CD1c-positive myeloid dendritic cell (primary cell): ENCODE measurements around the gene PIP4K2C.
"Not testable (repeated sequence)": the region's sequence is repeated elsewhere in the genome, so short reads cannot be mapped to it uniquely, and the experiment has no call there.

Experiments used
- DNase-seq: peaks from one replicate; pipeline ENCODE4 v3.0.0-alpha.2; 2016; ENCODE audit errors: extremely low spot score

PIP4K2C gene

DNA sequence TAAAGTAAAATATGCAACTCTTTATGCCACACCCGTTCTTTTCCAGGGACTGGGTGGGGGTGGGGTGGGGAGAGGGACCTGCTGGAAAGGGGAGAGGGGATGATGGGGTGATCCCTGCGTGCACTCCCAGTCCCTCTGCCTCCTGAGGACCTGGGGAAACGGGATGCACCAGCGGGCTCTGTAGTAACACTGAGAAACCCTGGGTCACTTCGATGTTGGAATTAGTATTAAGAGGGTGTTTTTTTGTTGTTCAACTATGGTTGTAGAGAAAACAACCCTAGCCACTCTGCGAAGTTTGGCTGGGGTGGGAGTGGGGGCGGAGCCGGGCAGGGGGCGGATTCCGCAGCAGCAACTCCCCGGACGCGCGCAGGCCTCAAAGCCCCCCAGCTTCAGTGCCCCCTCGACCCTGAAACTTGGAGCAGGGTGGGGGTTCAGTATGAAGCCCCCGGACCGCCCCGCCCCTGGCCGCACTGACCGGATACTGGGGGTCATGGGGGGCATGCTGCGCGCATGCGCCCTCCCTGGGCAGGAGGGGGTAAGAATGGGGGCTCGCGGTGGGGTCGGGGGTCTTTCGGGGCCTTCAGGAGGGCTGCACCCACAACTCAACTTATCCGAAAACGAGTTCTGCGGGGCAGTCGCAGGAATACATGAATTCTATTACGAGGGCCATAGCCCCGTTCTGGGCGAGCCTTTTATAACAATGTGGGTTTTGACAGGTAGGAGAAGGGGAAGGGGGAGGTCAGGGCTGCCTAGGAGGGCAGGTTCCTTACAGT, 19.0 kb downstream of the PIP4K2C start:
- DNase-seq, result no peak

- no peak for DNase-seq
Observed at GRCh38 chr12:57610554-57611107, 19.6 kb downstream of the PIP4K2C start.

- DNase-seq, result no peak
Observed at GRCh38 chr12:57611108-57611826, 20.3 kb downstream of the PIP4K2C start, which contains the start of gene ARHGEF25. TSS of gene ARHGEF25 (plus strand) at chr12:57611435. CDS start at chr12:57611895, 460 bp downstream.

GRCh38 chr12:57611827-57612710, 21.1 kb downstream of the PIP4K2C start:
- no peak for DNase-seq

- DNase-seq, result no peak
Observed at GRCh38 chr12:57612711-57613426, 21.9 kb downstream of the PIP4K2C start.

GRCh38 chr12:57613427-57614109, 22.6 kb downstream of the PIP4K2C start:
- no peak for DNase-seq

GRCh38 chr12:57614178-57614947, 23.4 kb downstream of the PIP4K2C start:
- DNase-seq, result no peak

DNA sequence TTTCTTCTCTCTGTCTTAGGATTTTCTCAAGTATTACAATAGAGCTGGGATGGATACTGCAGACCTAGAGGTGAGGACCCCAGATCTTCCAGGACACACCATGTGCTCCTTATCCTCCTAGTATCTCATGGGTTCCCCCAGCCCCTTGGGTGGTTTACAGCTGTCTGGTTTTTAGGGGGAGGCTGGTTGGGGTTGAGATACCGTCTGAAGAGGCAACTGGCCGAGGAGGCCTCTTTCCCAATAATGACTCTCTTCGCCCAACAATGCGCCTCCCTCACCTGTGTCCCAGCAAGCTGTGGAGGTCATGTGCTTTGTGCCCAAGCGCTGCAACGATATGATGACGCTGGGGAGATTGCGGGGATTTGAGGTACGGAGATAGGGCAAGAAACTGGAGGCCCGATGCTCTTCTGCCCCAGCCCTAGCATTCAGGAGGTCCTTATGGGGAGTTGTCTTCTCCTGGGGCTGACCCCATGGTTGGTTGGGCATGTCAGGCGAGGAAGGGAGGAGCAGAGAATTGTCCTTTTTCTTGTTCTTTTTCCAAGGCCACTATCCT, 24.0 kb downstream of the PIP4K2C start:
- DNase-seq, result no peak

DNA sequence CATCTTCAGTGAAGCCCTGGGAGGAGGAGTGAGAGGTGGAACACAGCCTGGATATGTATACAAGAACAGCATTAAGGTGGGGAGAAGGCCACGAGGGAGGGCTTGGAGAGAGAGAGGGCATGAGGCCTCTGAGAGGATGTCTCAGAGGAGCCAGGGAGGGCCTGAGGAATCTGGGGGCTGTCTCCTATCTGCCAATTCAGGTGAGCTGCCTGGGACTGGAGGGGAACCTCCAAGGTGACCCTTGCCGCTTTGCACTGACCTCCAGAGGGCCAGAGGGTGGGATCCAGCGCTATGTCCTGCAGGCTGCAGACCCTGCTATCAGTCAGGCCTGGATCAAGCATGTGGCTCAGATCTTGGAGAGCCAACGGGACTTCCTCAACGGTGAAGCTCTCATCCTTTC, 24.6 kb downstream of the PIP4K2C start:
- no peak for DNase-seq

- DNase-seq, result no peak
Observed at GRCh38 chr12:57616383-57617101, 25.6 kb downstream of the PIP4K2C start.

GRCh38 chr12:57617942-57618341, 26.9 kb downstream of the PIP4K2C start:
- no peak for DNase-seq

- not testable (repeated sequence) for DNase-seq
Observed at GRCh38 chr12:57618431-57618830, 27.4 kb downstream of the PIP4K2C start.

GRCh38 chr12:57618966-57619433, 28.0 kb downstream of the PIP4K2C start:
- no peak for DNase-seq

DNA sequence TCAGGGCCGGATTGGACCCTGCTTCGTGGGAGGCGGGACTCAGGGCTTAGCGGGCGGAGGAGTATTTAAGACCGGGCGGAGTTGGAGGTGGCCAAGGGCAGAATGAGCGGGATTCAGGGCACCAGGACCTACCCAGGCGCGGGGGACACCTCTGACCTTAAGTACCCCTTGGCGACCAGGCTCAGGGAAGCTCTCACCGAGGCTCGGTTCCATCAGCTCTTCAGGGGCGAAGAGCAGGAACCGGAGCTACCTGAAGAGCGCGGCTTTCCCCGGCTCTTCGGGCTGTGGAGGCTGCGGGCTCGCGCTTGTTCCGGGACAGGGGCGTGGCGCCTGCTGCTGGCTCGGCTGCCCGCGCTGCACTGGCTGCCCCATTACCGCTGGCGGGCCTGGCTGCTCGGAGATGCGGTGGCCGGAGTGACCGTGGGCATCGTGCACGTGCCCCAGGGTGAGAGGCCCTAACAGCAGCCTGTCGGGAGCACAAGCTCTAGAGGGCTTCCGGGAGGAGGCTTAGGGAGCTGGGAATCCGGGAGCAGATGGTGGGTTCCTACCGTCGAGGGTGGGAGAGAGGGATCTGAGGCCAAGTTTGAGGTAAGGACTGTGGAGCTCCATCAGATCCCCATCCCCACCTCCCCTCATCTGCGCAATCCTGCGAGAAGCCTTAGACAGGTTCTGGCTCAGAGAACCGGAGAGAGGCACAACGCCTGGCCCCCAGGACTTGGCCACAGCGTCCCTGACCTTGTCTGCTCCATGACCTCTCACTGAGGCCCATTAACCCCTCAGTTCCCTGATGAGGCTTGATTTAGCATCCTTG, 28.6 kb downstream of the PIP4K2C start:
- no peak for DNase-seq

- no peak for DNase-seq
Observed at GRCh38 chr12:57620245-57620935, 29.4 kb downstream of the PIP4K2C start.

- DNase-seq, result peak; percentile 51
Observed at GRCh38 chr12:57620936-57621496, 30.0 kb downstream of the PIP4K2C start.
